Endothelial cell (in vitro differentiated cells): ENCODE data around the gene SPARCL1. TPM values are rescaled to one million over a fixed set of nuclear protein-coding genes. Genes with fewer than 3 reads are reported as not detected.

Experiments
- DNase-seq: peaks from one replicate; pipeline ENCODE4 v3.0.0; 2021; ENCODE audit warnings: low spot score
- H3K27ac Mint-ChIP-seq: one replicate; pipeline ENCODE4 v1.8.0; 2021; ENCODE audit warnings: mixed read lengths, inconsistent platforms; ENCODE audit not compliant: unreplicated experiment
- H3K27me3 Mint-ChIP-seq: one replicate; pipeline ENCODE4 v1.8.0; 2021; ENCODE audit warnings: mild to moderate bottlenecking, moderate library complexity, mixed read lengths, inconsistent platforms; ENCODE audit not compliant: unreplicated experiment
- H3K36me3 Mint-ChIP-seq: one replicate; pipeline ENCODE4 v1.8.0; 2021; ENCODE audit warnings: mild to moderate bottlenecking, low read depth, mixed read lengths, inconsistent platforms; ENCODE audit not compliant: unreplicated experiment
- H3K4me1 Mint-ChIP-seq: one replicate; pipeline ENCODE4 v1.8.0; 2021; ENCODE audit warnings: mild to moderate bottlenecking, mixed read lengths, inconsistent platforms; ENCODE audit not compliant: unreplicated experiment
- H3K4me3 Mint-ChIP-seq: one replicate; pipeline ENCODE4 v1.8.0; 2021; ENCODE audit warnings: mild to moderate bottlenecking, mixed read lengths, inconsistent platforms; ENCODE audit not compliant: unreplicated experiment
- H3K9me3 Mint-ChIP-seq: one replicate; pipeline ENCODE4 v1.8.0; 2021; ENCODE audit warnings: mixed read lengths, inconsistent platforms; ENCODE audit not compliant: unreplicated experiment
- total RNA-seq: library from RNA; stranded (reverse); fragmentation: NEBNext Ultra II Directional; extraction: Animal tissue kit (Norgen Biotek cat#: 25700); gene quantifications from one replicate; pipeline ENCODE4 v1.2.1, GENCODE V29; 2021; ENCODE audit not compliant: unreplicated experiment
- TF ChIP-seq, protein P1 (sequence below): fragments of 200-600 bp; sonication (generic); IDR thresholded peaks from one replicate; pipeline ENCODE4 v1.5.0; 2021; ENCODE audit warnings: antibody characterized with exemption; ENCODE audit not compliant: unreplicated experiment

Gene SPARCL1
- total RNA-seq, 1 donor from 2014 or later = 3.3 TPM

GRCh38 chr4:87547016-87547708, 18.0 kb upstream of the SPARCL1 start:
- H3K4me1 Mint-ChIP-seq = no peaks in the 10 kb centered on the region
- TF ChIP-seq, protein P1, sequence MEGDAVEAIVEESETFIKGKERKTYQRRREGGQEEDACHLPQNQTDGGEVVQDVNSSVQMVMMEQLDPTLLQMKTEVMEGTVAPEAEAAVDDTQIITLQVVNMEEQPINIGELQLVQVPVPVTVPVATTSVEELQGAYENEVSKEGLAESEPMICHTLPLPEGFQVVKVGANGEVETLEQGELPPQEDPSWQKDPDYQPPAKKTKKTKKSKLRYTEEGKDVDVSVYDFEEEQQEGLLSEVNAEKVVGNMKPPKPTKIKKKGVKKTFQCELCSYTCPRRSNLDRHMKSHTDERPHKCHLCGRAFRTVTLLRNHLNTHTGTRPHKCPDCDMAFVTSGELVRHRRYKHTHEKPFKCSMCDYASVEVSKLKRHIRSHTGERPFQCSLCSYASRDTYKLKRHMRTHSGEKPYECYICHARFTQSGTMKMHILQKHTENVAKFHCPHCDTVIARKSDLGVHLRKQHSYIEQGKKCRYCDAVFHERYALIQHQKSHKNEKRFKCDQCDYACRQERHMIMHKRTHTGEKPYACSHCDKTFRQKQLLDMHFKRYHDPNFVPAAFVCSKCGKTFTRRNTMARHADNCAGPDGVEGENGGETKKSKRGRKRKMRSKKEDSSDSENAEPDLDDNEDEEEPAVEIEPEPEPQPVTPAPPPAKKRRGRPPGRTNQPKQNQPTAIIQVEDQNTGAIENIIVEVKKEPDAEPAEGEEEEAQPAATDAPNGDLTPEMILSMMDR = no peak
- no peaks in the 10 kb centered on the region for H3K36me3 Mint-ChIP-seq
- H3K4me3 Mint-ChIP-seq = no peak overlapping the region
- H3K9me3 Mint-ChIP-seq = no peaks in the 10 kb centered on the region
- no peak for DNase-seq
- H3K27ac Mint-ChIP-seq = no peak overlapping the region
- H3K27me3 Mint-ChIP-seq = no peaks in the 10 kb centered on the region

- Mint-ChIP-seq H3K27ac (no peak overlapping the region), H3K36me3 (no peaks in the 10 kb centered on the region), H3K27me3 (no peaks in the 10 kb centered on the region), H3K4me1 (no peaks in the 10 kb centered on the region), H3K9me3 (no peaks in the 10 kb centered on the region), H3K4me3 (no peak overlapping the region)
- no peak for DNase-seq
- TF ChIP-seq, protein P1 = no peak
These were observed 15.9 kb upstream of the SPARCL1 start for GRCh38 chr4:87545052-87545451.

- TF ChIP-seq, protein P1 = peak; percentile 23
- DNase-seq = peak; percentile 20
- H3K4me3 Mint-ChIP-seq = no peak overlapping the region
These were observed 14.8 kb upstream of the SPARCL1 start for GRCh38 chr4:87543835-87544461.

GRCh38 chr4:87542734-87543312, 13.6 kb upstream of the SPARCL1 start:
- H3K4me3 Mint-ChIP-seq = no peak overlapping the region
- no peaks in the 10 kb centered on the region for H3K4me1 Mint-ChIP-seq
- no peaks in the 10 kb centered on the region for H3K27me3 Mint-ChIP-seq
- H3K27ac Mint-ChIP-seq = no peak overlapping the region
- H3K36me3 Mint-ChIP-seq = no peaks in the 10 kb centered on the region
- DNase-seq = no peak
- no peaks in the 10 kb centered on the region for H3K9me3 Mint-ChIP-seq
- TF ChIP-seq, protein P1 = no peak

More at GRCh38 chr4:87543835-87544461, 14.8 kb upstream of the SPARCL1 start:
- H3K36me3 Mint-ChIP-seq = no peaks in the 10 kb centered on the region
- no peaks in the 10 kb centered on the region for H3K27me3 Mint-ChIP-seq
- no peak overlapping the region for H3K27ac Mint-ChIP-seq
- no peaks in the 10 kb centered on the region for H3K4me1 Mint-ChIP-seq
- H3K9me3 Mint-ChIP-seq = no peaks in the 10 kb centered on the region
